Neural progenitor cell (in vitro differentiated cells): ENCODE measurements around the gene TMEM176A.

ENCODE experiments used
- EZH2 ChIP-seq: fragments of 200-600 bp; sonication (generic); IDR thresholded peaks from 2 replicates; pipeline ENCODE4 v1.6.1; 2017; ENCODE audit warnings: antibody characterized with exemption, mild to moderate bottlenecking, moderate library complexity
- TF ChIP-seq, protein P1 (sequence below): fragments of 200-600 bp; sonication (generic); IDR thresholded peaks from 2 replicates; pipeline ENCODE4 v1.5.1; 2017; ENCODE audit warnings: antibody characterized with exemption, mild to moderate bottlenecking

DNA sequence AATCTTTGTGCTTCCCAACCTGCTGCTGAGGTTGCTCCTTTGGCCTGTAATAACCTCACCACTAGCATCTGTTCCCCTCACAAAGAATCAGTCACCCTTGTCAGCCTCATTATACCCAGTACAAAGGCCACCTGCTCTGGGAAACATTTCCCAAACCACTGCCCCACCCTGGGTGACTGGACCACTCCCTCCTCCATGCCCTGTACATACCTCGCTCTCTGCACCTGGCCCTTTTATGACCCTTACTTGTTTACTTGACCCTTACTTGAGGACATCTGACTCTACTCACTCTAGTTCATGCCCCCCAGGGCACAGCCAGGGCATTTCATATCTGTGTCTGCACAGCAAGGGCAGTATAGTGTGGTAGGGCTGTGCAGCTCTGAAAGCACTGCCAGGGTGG, 30.4 kb downstream of the TMEM176A start:
- TF ChIP-seq, protein P1, sequence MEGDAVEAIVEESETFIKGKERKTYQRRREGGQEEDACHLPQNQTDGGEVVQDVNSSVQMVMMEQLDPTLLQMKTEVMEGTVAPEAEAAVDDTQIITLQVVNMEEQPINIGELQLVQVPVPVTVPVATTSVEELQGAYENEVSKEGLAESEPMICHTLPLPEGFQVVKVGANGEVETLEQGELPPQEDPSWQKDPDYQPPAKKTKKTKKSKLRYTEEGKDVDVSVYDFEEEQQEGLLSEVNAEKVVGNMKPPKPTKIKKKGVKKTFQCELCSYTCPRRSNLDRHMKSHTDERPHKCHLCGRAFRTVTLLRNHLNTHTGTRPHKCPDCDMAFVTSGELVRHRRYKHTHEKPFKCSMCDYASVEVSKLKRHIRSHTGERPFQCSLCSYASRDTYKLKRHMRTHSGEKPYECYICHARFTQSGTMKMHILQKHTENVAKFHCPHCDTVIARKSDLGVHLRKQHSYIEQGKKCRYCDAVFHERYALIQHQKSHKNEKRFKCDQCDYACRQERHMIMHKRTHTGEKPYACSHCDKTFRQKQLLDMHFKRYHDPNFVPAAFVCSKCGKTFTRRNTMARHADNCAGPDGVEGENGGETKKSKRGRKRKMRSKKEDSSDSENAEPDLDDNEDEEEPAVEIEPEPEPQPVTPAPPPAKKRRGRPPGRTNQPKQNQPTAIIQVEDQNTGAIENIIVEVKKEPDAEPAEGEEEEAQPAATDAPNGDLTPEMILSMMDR, result no peak
- no peak for TF ChIP-seq EZH2
